Kidney (tissue), 14 donors: ENCODE results near the gene APPL2. TPM values are rescaled to one million over a fixed set of nuclear protein-coding genes. Genes with fewer than 3 reads are reported as not detected.

Experiments
- DNase-seq, 5 donors: peaks; one replicate each; pipeline ENCODE4 v3.0.0-alpha.2; 2013 to 2020
- FAIRE-seq: peaks from 2 replicates; lab custom pipeline; 2012; peaks lifted over from hg19 to GRCh38; lab: Jason Lieb, UNC
- H3K27ac ChIP-seq, 2 donors: one replicate each; pipeline ENCODE4 v1.7.0; 2013; ENCODE audit warnings: low read depth in 2 of 2, low read length in 2 of 2, inconsistent platforms in 1 of 2
- H3K27me3 ChIP-seq: one replicate; pipeline ENCODE4 v1.7.1; 2013; ENCODE audit warnings: low read length, inconsistent platforms; ENCODE audit not compliant: control insufficient read depth, insufficient read depth
- H3K36me3 ChIP-seq, 3 donors: one replicate each; pipeline versions ENCODE4 v1.7.0 to v1.7.1; 2013; ENCODE audit warnings: low read length in 3 of 3, control low read depth in 1 of 3, inconsistent platforms in 1 of 3; ENCODE audit not compliant: insufficient read depth in 3 of 3, control insufficient read depth in 2 of 3
- H3K4me1 ChIP-seq, 3 donors: one replicate each; pipeline versions ENCODE4 v1.7.0 to v1.7.1; 2013; ENCODE audit warnings: low read length in 3 of 3, inconsistent platforms in 1 of 3, low read depth in 1 of 3; ENCODE audit not compliant: control insufficient read depth in 2 of 3, insufficient read depth in 2 of 3
- H3K4me3 ChIP-seq, 3 donors: one replicate each; pipeline versions ENCODE4 v1.7.0 to v1.8.1; 2013; ENCODE audit warnings: low read length in 3 of 3, control low read depth in 1 of 3, inconsistent platforms in 1 of 3
- H3K9ac ChIP-seq, 3 donors: one replicate each; pipeline versions ENCODE4 v1.7.0 to v1.7.1; 2013; ENCODE audit warnings: low read length in 3 of 3, control low read depth in 1 of 3, inconsistent platforms in 1 of 3
- H3K9me3 ChIP-seq, 3 donors: one replicate each; pipeline versions ENCODE4 v1.7.0 to v1.7.1; 2013; ENCODE audit warnings: low read length in 3 of 3, control low read depth in 1 of 3, inconsistent platforms in 1 of 3; ENCODE audit not compliant: control insufficient read depth in 2 of 3, insufficient read depth in 1 of 3
- intact Hi-C: fragments of 100-400 bp; cut with DNase I; formaldehyde crosslinking; loops from one replicate; pipeline ENCODE4 v1.11.1; 2022
- polyA plus RNA-seq: library from polyadenylated mRNA; stranded (reverse); fragments of 350-450 nt; fragmentation: Illumina TruSeq; extraction: RNeasy Lipid Tissue Mini Kit (QIAGEN cat#74804); gene quantifications from one replicate; pipeline ENCODE4 v1.2.3, GENCODE V29; 2014; ENCODE audit warnings: low read depth, low replicate concordance; ENCODE audit not compliant: insufficient read depth
- total RNA-seq: library from RNA; stranded (reverse); fragmentation: NEBNext Ultra II Directional; extraction: Animal tissue kit (Norgen Biotek cat#: 25700); gene quantifications from one replicate; pipeline ENCODE4 v1.2.1, GENCODE V29; 2021
- TF ChIP-seq, protein P1 (sequence below): IDR thresholded peaks from 3 replicates; pipeline ENCODE4 v1.5.1; 2012; ENCODE audit warnings: mild to moderate bottlenecking, moderate library complexity, borderline replicate concordance; ENCODE audit not compliant: insufficient read depth; ENCODE audit errors: extremely low read depth
- donor health status: control.
- donor health status: control.
- donor health status: control.
- donor health status: control.
- donor health status: control.
- donor health status: DM: yes; HTN: yes; CAD: no.
- donor health status: Normal renal cell carcinoma (clear cell type).

The APPL2 gene
- total and polyA plus RNA-seq, 2 donors from 2014 or later, result 17.9 to 42.5 TPM

GRCh38 chr12:105214670-105215375, 21.2 kb downstream of the APPL2 start:
- H3K27me3 ChIP-seq, result no peaks in the 10 kb centered on the region
- peak overlapping the region in 1 of 3 donors; percentile 13 for H3K9ac ChIP-seq
- FAIRE-seq, result no peak
- no peak overlapping the region for H3K4me3 ChIP-seq
- TF ChIP-seq, protein P1, sequence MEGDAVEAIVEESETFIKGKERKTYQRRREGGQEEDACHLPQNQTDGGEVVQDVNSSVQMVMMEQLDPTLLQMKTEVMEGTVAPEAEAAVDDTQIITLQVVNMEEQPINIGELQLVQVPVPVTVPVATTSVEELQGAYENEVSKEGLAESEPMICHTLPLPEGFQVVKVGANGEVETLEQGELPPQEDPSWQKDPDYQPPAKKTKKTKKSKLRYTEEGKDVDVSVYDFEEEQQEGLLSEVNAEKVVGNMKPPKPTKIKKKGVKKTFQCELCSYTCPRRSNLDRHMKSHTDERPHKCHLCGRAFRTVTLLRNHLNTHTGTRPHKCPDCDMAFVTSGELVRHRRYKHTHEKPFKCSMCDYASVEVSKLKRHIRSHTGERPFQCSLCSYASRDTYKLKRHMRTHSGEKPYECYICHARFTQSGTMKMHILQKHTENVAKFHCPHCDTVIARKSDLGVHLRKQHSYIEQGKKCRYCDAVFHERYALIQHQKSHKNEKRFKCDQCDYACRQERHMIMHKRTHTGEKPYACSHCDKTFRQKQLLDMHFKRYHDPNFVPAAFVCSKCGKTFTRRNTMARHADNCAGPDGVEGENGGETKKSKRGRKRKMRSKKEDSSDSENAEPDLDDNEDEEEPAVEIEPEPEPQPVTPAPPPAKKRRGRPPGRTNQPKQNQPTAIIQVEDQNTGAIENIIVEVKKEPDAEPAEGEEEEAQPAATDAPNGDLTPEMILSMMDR, result no peak
- H3K27ac ChIP-seq, result no peak overlapping the region
- peaks cover 0 to 14% (median 8%) of the 10 kb centered on the region in 3 donors for H3K4me1 ChIP-seq
- intact Hi-C loops, result no loop called here
- peak in 2 of 5 donors; percentile 40 to 93 for DNase-seq
- H3K36me3 ChIP-seq, result peaks cover 5 to 32% (median 14%) of the 10 kb centered on the region in 3 donors
- H3K9me3 ChIP-seq, result no peaks in the 10 kb centered on the region

- Histone ChIP-seq H3K4me3 (no peak overlapping the region), H3K36me3 (peaks cover 5 to 38% (median 17%) of the 10 kb centered on the region in 3 donors), H3K27ac (no peak overlapping the region), H3K4me1 (peaks cover 0 to 10% (median 8%) of the 10 kb centered on the region in 3 donors), H3K9ac (no peak overlapping the region), H3K9me3 (no peaks in the 10 kb centered on the region), H3K27me3 (no peaks in the 10 kb centered on the region)
- FAIRE-seq (no peak), DNase-seq (no peak)
- TF ChIP-seq, protein P1, result no peak
- intact Hi-C loops, result no loop called here
Observed at GRCh38 chr12:105214148-105214547, 21.8 kb downstream of the APPL2 start.

GRCh38 chr12:105212438-105212837, 23.5 kb downstream of the APPL2 start:
- H3K27ac ChIP-seq, result no peak overlapping the region
- FAIRE-seq, result no peak
- no peak for DNase-seq

More at GRCh38 chr12:105212438-105212837, 23.5 kb downstream of the APPL2 start:
- TF ChIP-seq, protein P1, result no peak
- Histone ChIP-seq H3K27me3 (no peaks in the 10 kb centered on the region), H3K4me1 (peaks cover 0 to 8% (median 5%) of the 10 kb centered on the region in 3 donors), H3K4me3 (no peak overlapping the region), H3K9me3 (no peaks in the 10 kb centered on the region), H3K9ac (no peak overlapping the region), H3K36me3 (peaks cover 8 to 37% (median 15%) of the 10 kb centered on the region in 3 donors)
- intact Hi-C loops, result no loop called here
